NOMO-1 (cell line): ENCODE measurements around the gene SHISA8.
"Not testable (repeated sequence)": the region's sequence is repeated elsewhere in the genome, so short reads cannot be mapped to it uniquely, and the experiment has no call there.

ENCODE experiments used
- DNase-seq, 2 experiments: peaks; one replicate each; lab custom pipeline; 2025; ENCODE audit not compliant: unreplicated experiment in 2 of 2; lab: John Stamatoyannopoulos, UW

Gene SHISA8

DNA sequence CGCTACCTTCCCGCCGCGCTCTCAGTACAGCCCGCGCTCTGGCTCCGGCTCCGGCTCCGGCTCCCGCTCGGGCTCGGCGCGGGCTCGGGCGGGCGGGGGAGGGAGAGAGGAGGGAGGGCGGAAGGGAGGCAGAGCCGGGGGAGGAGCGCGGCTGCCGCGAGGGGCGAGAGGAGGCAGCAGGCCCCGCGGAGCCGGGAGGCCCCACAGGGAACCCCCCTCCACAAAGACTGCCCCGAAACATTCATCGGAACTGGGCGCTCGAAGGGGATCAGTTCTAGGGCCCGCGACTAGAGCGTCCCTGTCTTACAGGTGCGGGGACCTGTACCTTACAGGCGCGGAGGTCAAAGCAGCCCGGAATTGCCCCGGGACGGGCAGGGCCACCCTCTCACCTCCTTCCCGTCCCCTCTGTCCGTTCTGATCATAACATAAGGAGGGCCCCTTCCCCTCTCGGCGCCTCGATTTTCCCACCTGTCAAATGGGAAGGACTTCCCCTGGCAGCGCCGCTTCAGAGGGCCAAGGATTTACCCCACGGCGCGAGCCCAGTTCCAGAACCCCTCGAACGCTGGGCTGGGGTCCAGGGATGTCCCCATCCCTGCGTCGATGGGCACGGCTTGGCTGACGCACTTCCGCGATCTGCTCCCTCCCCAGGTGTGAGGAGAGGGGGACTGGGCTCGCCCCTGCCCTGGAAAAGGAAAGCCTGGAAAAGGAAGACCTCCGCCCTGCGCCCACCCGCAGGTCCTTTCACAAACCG lies at the start of gene SHISA8:
Gene SHISA8, minus strand, starts transcription at position 40 of the 751 bp plus-strand sequence. CDS start 407 bp downstream, outside the sequence.
- DNase-seq: peak in 1 of 2 experiments; percentile 11

- no peak for DNase-seq
Observed at GRCh38 chr22:41964112-41964491, 49.2 kb upstream of the SHISA8 start.

DNA sequence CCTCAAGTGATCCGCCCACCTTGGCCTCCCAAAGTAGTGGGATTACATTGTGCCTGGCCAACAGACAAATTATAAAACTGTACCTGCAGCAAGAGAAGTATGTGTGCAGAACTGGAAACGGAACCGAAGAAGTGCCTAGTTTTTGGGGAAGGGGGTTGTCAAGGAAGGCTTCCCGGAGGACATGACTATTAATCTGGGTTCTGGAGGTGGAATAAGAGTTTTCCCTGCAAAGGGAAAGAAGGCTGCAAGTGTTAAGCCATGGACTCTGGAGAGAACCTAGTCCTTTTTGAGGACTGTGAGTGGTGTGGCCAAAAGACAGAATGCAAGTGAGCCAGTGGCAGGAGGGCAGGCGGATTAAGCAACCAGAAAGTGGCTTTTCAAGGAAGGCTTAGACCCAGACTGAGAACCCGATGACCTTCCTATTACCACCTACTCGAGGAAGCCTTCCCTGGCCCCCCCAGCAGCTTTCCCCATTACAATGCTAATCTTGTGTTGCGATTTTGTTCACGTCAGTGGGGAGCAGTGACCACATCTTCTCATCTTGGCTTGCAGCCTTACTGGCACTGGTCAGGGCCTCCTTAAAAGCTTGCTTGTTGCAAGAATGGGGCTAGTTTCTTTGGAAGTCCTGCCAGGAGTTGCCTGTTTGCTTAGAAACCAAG lies 48.7 kb upstream of the SHISA8 start:
- DNase-seq: peak in 1 of 2 experiments; percentile 16

DNA sequence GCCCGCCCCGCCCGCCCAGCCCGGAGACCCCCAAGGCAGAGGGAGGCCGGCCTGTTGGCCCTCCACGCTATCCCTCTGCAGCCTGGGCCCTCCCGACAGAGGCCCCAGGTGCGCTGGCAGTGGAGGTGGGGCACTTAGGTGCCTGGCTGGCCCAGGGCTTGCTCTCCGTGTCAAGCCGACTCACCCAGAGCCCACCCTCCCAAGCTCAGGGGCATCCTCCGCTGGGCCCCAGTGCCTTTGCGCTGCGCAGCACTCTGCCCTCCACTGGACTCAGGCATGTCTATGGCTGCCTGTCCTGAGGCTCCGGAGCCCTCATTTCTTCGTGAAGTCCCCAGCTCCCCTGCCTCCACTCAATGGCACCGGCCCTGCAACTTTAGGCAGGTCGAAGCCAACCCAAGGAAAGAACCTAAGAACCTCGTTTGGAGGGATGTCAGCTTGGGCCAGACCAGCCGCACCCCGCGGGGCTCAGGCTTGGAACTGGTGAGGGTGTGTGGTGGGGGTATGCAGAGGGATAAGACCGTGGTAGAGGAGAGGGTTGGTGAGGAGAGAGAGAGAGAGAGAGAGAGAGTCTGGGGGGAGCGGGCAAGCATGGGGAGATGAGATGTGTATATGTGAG lies 43.2 kb upstream of the SHISA8 start:
- DNase-seq: no peak

GRCh38 chr22:41952713-41953112 lies 37.8 kb upstream of the SHISA8 start:
- no peak for DNase-seq

GRCh38 chr22:41951898-41952474 lies 37.1 kb upstream of the SHISA8 start, which contains the start of gene SMIM45:
Gene SMIM45, plus strand, starts transcription at chr22:41952150.
- DNase-seq: no peak

DNA sequence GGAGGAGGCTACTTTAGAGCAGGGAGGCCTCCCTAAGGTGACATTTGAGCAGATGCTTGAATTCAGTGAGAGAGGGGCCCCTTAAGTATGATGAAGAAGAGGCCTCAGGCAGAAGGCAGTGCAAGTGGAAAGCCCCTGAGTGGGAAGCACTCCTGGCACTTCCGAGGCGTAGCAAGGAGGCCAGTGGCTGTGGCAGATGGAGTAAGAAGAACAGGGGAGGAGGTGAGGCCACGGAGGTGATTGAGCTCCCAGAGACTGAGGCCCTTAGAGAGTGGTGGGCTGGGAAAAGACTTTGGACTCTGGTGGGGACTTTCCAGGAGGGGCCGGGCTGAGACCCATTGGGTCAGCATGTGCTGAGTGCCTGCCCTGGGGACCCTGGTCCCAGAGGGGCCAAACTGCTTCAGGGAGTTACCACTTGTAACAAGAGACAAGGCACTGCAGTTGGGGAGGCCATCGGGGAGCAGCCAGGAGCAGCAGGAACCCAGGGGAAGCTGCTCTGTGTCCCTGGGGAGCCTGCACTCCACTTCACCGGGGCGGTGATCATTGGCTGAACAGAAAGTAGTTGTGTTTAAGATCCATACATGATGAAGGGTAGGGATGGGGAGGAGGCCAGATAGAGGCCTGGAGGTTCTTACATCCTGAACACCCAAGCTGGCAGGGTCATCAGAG lies 34.6 kb upstream of the SHISA8 start:
- DNase-seq: no peak

DNA sequence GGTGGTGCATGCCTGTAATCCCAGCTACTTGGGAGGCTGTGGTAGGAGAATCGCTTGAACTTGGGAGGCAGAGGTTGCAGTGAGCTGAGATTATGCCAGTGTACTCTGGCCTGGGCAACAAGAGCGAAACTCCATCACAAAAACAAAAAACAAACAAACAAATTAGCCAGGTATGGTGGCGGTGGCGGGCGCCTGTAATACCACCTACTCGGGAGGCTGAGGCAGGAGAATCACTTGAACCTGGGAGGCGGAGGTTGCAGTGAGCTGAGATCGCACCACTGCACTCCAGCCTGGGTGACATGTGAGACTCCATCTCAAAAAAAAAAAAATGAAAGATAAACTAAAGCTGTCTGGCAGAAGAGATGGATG lies 34.0 kb upstream of the SHISA8 start:
- not testable (repeated sequence) for DNase-seq

DNA sequence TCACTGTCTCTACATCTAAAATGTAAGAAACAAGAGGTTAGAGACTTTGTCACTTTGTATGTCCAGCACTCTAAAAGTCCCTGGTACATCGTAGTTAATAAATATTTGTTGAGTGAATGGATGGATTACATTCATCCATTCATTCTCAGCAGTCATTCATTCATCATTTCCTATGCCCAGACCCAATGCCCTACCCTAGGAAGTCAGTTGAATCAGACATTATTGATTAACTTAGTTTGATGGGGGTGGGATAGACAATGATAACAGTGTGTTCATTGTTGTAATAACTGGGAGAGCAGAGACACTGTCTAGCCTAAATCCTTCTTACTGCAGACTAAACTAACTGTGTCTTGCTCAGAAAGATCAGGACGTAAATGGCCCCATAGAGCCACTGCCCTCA lies 33.3 kb upstream of the SHISA8 start:
- DNase-seq: no peak

DNA sequence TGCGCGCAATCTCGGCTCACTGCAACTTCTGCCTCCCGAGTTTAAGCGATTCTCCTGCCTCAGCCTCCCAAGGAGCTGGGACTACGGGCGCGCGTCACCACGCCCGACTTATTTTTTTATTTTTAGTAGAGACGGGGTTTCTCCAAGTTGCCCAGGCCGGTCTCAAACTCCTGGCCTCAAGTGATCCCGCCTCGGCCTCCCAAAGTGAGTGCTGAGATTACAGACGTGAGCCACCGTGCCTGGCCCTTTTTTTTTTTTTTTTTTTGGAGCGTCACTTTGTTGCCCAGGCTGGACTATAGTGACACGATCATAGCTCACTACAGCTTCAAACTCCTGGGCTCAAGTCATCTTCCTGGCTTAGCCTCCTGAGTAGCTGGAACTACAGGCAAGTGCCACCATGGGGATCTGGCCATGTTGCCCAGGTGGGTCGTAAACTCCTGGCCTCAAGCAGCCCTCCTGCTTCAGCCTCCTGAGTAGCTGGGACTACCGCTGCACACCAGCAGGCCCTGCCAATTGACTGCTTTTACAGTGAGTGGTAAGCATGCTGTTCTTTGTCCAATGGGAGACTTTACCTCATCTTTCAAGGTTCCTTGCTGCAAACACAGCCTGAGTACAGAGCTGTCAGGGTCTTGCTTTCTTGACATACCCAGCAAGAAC lies 32.7 kb upstream of the SHISA8 start:
- no peak for DNase-seq

GRCh38 chr22:41946629-41947423 lies 32.0 kb upstream of the SHISA8 start, which contains the start of gene CENPM:
Gene CENPM, minus strand, starts transcription at chr22:41947152. Its CDS starts 76 bp downstream, at chr22:41947076.
- peak; percentile 95 for DNase-seq

GRCh38 chr22:41943661-41944209 lies 28.9 kb upstream of the SHISA8 start:
- no peak for DNase-seq

- DNase-seq: peak; percentile 66 to 69
Observed at GRCh38 chr22:41940832-41941765, 26.2 kb upstream of the SHISA8 start.

DNA sequence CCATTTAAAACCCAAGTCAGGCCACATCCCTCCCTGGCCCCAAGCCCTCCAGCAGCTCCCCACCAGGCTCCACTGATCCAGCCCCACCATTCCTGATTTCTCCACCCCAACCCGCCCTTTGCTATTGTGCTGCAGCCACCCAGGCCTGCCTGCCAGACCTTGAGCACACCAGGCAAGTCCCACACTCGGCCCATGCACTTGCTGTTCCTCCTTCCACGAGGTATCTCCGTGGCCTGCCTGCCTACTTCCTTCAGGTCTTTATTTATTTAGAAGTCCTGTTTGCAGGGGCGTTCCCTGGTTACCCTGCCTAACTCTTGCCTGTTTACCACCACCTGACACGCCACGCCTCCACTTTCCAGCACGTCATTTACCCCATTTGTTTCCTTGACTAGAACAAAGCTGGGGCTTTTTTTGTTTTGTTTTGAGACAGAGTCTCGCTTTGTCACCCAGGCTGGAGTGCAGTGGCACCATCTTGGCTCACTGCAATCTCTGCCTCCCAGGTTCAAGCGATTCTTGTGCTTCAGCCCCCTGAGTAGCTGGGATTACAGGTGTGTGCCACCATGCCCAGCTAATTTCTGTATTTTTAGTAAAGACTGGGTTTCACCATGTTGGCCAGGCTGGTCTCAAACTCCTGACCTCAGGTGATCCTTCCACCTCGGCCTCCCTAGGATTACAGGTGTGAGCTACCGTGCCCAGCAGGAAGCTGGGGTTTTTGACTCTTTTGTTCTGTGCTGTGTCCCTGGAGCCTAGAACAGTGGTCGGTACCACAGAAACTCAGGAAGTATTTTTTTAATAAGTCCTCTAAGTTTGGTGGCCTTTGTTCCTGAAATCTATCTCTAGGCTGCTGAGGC lies 25.3 kb upstream of the SHISA8 start:
- no peak for DNase-seq

- DNase-seq: no peak
Observed at GRCh38 chr22:41936894-41937169, 22.0 kb upstream of the SHISA8 start.

- DNase-seq: no peak
Observed at GRCh38 chr22:41935509-41935908, 20.6 kb upstream of the SHISA8 start.

GRCh38 chr22:41935015-41935351 lies 20.1 kb upstream of the SHISA8 start:
- no peak for DNase-seq
